CD4-positive, CD25-positive, alpha-beta regulatory T cell (primary cell): ENCODE results near the gene CTBP1. TPM values are rescaled to one million over a fixed set of nuclear protein-coding genes. Genes with fewer than 3 reads are reported as not detected.

Source experiments
- ATAC-seq, 2 donors: fragments of 150-1000 bp; cut with Tn5 transposase; one replicate each; pipeline ENCODE4 v1.10.0; 2021; ENCODE audit warnings: low read depth in 2 of 2, moderate number of reproducible peaks in 2 of 2, moderate library complexity in 1 of 2
- DNase-seq, 3 donors: peaks; one replicate each; pipeline versions ENCODE4 v3.0.0 to v3.0.0-alpha.2; 2012 to 2022; ENCODE audit warnings: mixed read lengths in 1 of 3
- H3K27ac ChIP-seq: one replicate; pipeline ENCODE4 v1.7.0; 2013; ENCODE audit warnings: mild to moderate bottlenecking, low read length; ENCODE audit not compliant: insufficient read depth, poor library complexity, severe bottlenecking
- H3K27me3 ChIP-seq: one replicate; pipeline ENCODE4 v1.7.0; 2013; ENCODE audit warnings: low read length; ENCODE audit not compliant: control insufficient read depth, insufficient read depth
- H3K36me3 ChIP-seq: one replicate; pipeline ENCODE4 v1.7.0; 2013; ENCODE audit warnings: mild to moderate bottlenecking, low read length, moderate library complexity; ENCODE audit not compliant: control insufficient read depth, insufficient read depth
- H3K4me1 ChIP-seq: 2 replicates; pipeline ENCODE4 v1.7.0; 2013; ENCODE audit warnings: mild to moderate bottlenecking, low read length; ENCODE audit not compliant: insufficient read depth, control insufficient read depth, poor library complexity, severe bottlenecking
- H3K4me3 ChIP-seq: one replicate; pipeline ENCODE4 v1.7.0; 2013; ENCODE audit warnings: low read depth, mild to moderate bottlenecking, low read length, moderate library complexity
- H3K9me3 ChIP-seq, 2 experiments: 1 replicate in 1 of 2; 2 replicates in 1 of 2; pipeline ENCODE4 v1.7.0; 2013; ENCODE audit warnings: low read length in 2 of 2, mild to moderate bottlenecking in 1 of 2, moderate library complexity in 1 of 2; ENCODE audit not compliant: control insufficient read depth in 2 of 2
- H3K27ac Mint-ChIP-seq, 3 donors: one replicate each; pipeline ENCODE4 v1.8.0; 2020 to 2022; ENCODE audit warnings: mild to moderate bottlenecking in 3 of 3, mixed read lengths in 3 of 3, moderate library complexity in 2 of 3
- H3K27me3 Mint-ChIP-seq: one replicate; pipeline ENCODE4 v1.8.0; 2022; ENCODE audit warnings: mild to moderate bottlenecking, mixed read lengths
- H3K36me3 Mint-ChIP-seq: one replicate; pipeline ENCODE4 v1.8.0; 2020; ENCODE audit warnings: mixed read lengths
- H3K4me1 Mint-ChIP-seq, 4 donors: one replicate each; pipeline ENCODE4 v1.8.0; 2020 to 2022; ENCODE audit warnings: mixed read lengths in 4 of 4, mild to moderate bottlenecking in 1 of 4
- H3K4me3 Mint-ChIP-seq, 4 donors: one replicate each; pipeline ENCODE4 v1.8.0; 2020 to 2022; ENCODE audit warnings: mild to moderate bottlenecking in 4 of 4, mixed read lengths in 4 of 4, moderate library complexity in 3 of 4
- H3K9me3 Mint-ChIP-seq, 7 donors: one replicate each; pipeline ENCODE4 v1.8.0; 2020 to 2022; ENCODE audit warnings: mixed read lengths in 7 of 7, mild to moderate bottlenecking in 3 of 7, moderate library complexity in 2 of 7
- polyA plus RNA-seq, 4 donors: library from polyadenylated mRNA; unstranded; fragments of 300-500 nt; fragmentation: Illumina TruSeq; gene quantifications; one replicate each; pipeline ENCODE4 v1.2.3, GENCODE V29; 2021
- total RNA-seq: library from RNA; stranded (reverse); gene quantifications from one replicate; pipeline ENCODE4 v1.2.3, GENCODE V29; 2022

The CTBP1 gene
- total and polyA plus RNA-seq, 5 donors from 2014 or later = 32.4 to 198 (median 67.2) TPM

GRCh38 chr4:1264942-1265341, 16.0 kb upstream of the CTBP1 start:
- Histone ChIP-seq H3K4me3 (no peak overlapping the region), H3K27ac (no peak overlapping the region), H3K9me3 (no peaks in the 10 kb centered on the region), H3K36me3 (no peaks in the 10 kb centered on the region), H3K27me3 (no peaks in the 10 kb centered on the region), H3K4me1 (peaks cover 7% of the 10 kb centered on the region)
- Mint-ChIP-seq H3K27me3 (peaks cover 4% of the 10 kb centered on the region), H3K27ac (no peak overlapping the region), H3K36me3 (peaks cover 11% of the 10 kb centered on the region), H3K4me3 (no peak overlapping the region), H3K9me3 (peaks cover 0 to 2% (median 0%) of the 10 kb centered on the region in 7 donors), H3K4me1 (peaks cover 12 to 23% (median 18%) of the 10 kb centered on the region in 4 donors)
- ATAC-seq = no peak
- DNase-seq = no peak

DNA sequence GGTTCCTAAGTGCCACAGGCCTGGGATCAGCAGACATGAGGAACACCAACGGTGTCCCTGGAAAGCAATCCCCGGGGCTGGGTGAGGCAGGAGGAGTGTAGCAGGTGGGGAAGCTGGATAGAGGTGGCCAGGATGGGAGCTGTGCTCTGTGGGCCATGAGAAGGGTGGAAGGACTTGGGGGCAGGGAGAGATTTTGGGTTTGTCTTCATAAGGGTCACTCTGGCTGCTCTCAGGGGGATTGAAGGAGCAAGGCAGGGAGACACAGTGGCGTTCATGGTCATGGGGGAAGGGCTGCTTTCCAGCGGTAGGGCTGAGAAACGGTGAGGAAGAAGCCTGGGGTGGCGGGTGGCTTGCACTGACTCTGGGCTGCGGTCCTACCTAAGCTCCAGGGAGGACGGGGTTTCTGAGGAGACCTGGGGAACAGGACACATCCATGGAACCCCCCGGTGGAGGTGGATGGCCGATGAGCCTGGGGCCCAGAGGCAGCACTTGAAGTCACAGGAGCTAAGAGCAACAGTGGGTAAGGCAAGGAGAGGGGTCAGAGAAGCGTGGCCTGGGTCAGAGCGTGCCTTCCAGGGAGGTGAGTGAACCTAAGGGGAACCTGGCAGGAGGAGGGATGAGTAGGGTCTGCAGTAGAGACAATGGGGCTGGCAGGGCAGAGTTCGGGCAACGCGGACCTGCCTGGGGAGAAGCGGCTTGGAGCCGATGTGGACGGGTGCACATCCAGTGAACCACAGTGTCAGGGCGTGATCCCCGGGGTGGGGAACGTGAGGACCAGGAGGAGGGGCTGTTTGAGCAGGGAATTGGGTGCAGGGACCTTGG, 12.4 kb upstream of the CTBP1 start:
- DNase-seq = no peak
- no peaks in the 10 kb centered on the region for H3K9me3 ChIP-seq
- no peaks in the 10 kb centered on the region for H3K36me3 ChIP-seq
- H3K4me1 ChIP-seq = no peaks in the 10 kb centered on the region
- H3K27me3 ChIP-seq = no peaks in the 10 kb centered on the region
- no peak for ATAC-seq
- Mint-ChIP-seq H3K9me3 (peaks cover 0 to 3% (median 0%) of the 10 kb centered on the region in 7 donors), H3K27ac (peak overlapping the region in 1 of 3 donors; percentile 62), H3K4me3 (no peak overlapping the region), H3K27me3 (peaks cover 8% of the 10 kb centered on the region), H3K36me3 (peaks cover 9% of the 10 kb centered on the region), H3K4me1 (peaks cover 4 to 24% (median 6%) of the 10 kb centered on the region in 4 donors)
- H3K4me3 ChIP-seq = no peak overlapping the region
- no peak overlapping the region for H3K27ac ChIP-seq

GRCh38 chr4:1260418-1261106, 11.6 kb upstream of the CTBP1 start:
- Mint-ChIP-seq H3K27ac (peak overlapping the region in 2 of 3 donors; percentile 62 to 85), H3K4me3 (no peak overlapping the region), H3K27me3 (peaks cover 8% of the 10 kb centered on the region), H3K4me1 (peaks cover 8 to 28% (median 9%) of the 10 kb centered on the region in 4 donors), H3K36me3 (peaks cover 6% of the 10 kb centered on the region), H3K9me3 (peaks cover 0 to 3% (median 0%) of the 10 kb centered on the region in 7 donors)
- DNase-seq (no peak), ATAC-seq (no peak)
- no peaks in the 10 kb centered on the region for H3K9me3 ChIP-seq
- H3K4me3 ChIP-seq = no peak overlapping the region
- H3K27ac ChIP-seq = no peak overlapping the region
- no peaks in the 10 kb centered on the region for H3K27me3 ChIP-seq
- no peaks in the 10 kb centered on the region for H3K36me3 ChIP-seq
- no peaks in the 10 kb centered on the region for H3K4me1 ChIP-seq

DNA sequence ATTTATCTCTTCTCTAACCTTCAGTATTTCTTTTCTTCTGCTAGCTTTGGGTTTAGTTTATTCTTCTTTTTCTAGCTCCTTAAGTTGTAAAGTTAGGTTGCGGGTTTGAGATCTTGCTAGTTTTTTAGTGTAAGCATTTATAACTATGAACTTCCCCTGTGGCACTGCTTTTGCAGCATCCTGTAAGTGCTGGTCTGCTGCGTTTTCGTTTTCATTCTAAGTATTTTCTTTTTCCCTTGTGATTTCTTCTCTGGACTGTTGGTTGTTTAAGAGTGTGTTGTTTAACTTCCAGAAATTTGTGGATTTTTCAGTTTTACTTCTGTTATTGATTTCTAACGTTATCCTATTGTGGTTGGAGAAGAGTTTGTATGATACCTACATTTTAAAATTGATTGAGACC, 11.0 kb upstream of the CTBP1 start:
- Mint-ChIP-seq H3K4me3 (peak overlapping the region in 1 of 4 donors; percentile 22), H3K36me3 (peaks cover 6% of the 10 kb centered on the region), H3K4me1 (peaks cover 10 to 33% (median 12%) of the 10 kb centered on the region in 4 donors)

GRCh38 chr4:1258457-1258856, 9.5 kb upstream of the CTBP1 start:
- Histone ChIP-seq H3K9me3 (no peaks in the 10 kb centered on the region), H3K27me3 (no peaks in the 10 kb centered on the region), H3K27ac (no peak overlapping the region), H3K4me1 (peaks cover 12% of the 10 kb centered on the region), H3K36me3 (no peaks in the 10 kb centered on the region), H3K4me3 (no peak overlapping the region)
- ATAC-seq (no peak), DNase-seq (no peak)
- peaks cover 24 to 48% (median 27%) of the 10 kb centered on the region in 4 donors for H3K4me1 Mint-ChIP-seq
- no peak overlapping the region for H3K27ac Mint-ChIP-seq
- H3K27me3 Mint-ChIP-seq = peaks cover 8% of the 10 kb centered on the region
- H3K9me3 Mint-ChIP-seq = peaks cover 0 to 4% (median 0%) of the 10 kb centered on the region in 7 donors
- H3K4me3 Mint-ChIP-seq = no peak overlapping the region
- peaks cover 6% of the 10 kb centered on the region for H3K36me3 Mint-ChIP-seq

More for the DNA sequence above, 11.0 kb upstream of the CTBP1 start:
- H3K4me1 ChIP-seq = no peaks in the 10 kb centered on the region
- H3K36me3 ChIP-seq = no peaks in the 10 kb centered on the region
- peaks cover 0 to 4% (median 0%) of the 10 kb centered on the region in 7 donors for H3K9me3 Mint-ChIP-seq
- peak overlapping the region in 1 of 3 donors; percentile 85 for H3K27ac Mint-ChIP-seq
- H3K27me3 Mint-ChIP-seq = peaks cover 8% of the 10 kb centered on the region
- H3K27me3 ChIP-seq = no peaks in the 10 kb centered on the region
- H3K9me3 ChIP-seq = no peaks in the 10 kb centered on the region
- no peak overlapping the region for H3K4me3 ChIP-seq
- ATAC-seq (no peak), DNase-seq (no peak)
- H3K27ac ChIP-seq = no peak overlapping the region

- H3K9me3 Mint-ChIP-seq = peaks cover 0 to 4% (median 0%) of the 10 kb centered on the region in 7 donors
- peaks cover 21 to 73% (median 38%) of the 10 kb centered on the region in 4 donors for H3K4me1 Mint-ChIP-seq
- peak overlapping the region in 1 of 4 donors; percentile 72 for H3K4me3 Mint-ChIP-seq
- peak overlapping the region; percentile 72 to 94 (median 83) for H3K27ac Mint-ChIP-seq
- Histone ChIP-seq H3K36me3 (no peaks in the 10 kb centered on the region), H3K27ac (no peak overlapping the region), H3K4me3 (no peak overlapping the region), H3K4me1 (peaks cover 27% of the 10 kb centered on the region), H3K27me3 (no peaks in the 10 kb centered on the region), H3K9me3 (no peaks in the 10 kb centered on the region)
- H3K36me3 Mint-ChIP-seq = peaks cover 10% of the 10 kb centered on the region
- H3K27me3 Mint-ChIP-seq = peaks cover 8% of the 10 kb centered on the region
- no peak for ATAC-seq
- DNase-seq = no peak
These were observed 6.8 kb upstream of the CTBP1 start for GRCh38 chr4:1255699-1256098.

DNA sequence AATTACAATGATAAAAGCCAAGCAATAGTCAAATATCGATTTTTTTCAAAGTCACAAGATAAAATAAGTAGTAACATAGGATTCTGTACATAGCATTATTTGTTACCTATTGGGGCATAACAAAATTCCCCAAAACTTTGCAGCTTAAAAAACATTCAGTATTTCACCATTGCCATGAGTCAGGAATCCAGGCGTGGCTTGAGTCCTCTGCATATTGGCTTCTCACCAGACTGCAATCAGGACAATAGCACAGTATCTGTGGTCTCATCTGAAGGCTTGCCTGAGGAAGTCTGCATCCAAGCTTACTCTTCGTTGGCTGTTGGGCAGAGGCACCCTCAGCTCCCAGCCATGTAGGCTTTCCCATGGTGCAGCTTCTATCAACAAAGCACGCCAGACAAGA, 6.2 kb upstream of the CTBP1 start:
- Histone ChIP-seq H3K27me3 (no peaks in the 10 kb centered on the region), H3K4me3 (no peak overlapping the region), H3K4me1 (peaks cover 32% of the 10 kb centered on the region), H3K27ac (peak overlapping the region; percentile 57), H3K9me3 (no peaks in the 10 kb centered on the region), H3K36me3 (no peaks in the 10 kb centered on the region)
- Mint-ChIP-seq H3K27me3 (peaks cover 7% of the 10 kb centered on the region), H3K4me1 (peaks cover 21 to 74% (median 41%) of the 10 kb centered on the region in 4 donors), H3K9me3 (peaks cover 0 to 4% (median 0%) of the 10 kb centered on the region in 7 donors), H3K36me3 (peaks cover 5% of the 10 kb centered on the region), H3K27ac (peak overlapping the region; percentile 73 to 98 (median 83)), H3K4me3 (no peak overlapping the region)
- ATAC-seq (no peak), DNase-seq (no peak)
